SK-N-SH (cell line): Measurements from ENCODE around the gene NECAB2. TPM values are rescaled to one million over a fixed set of nuclear protein-coding genes. Genes with fewer than 3 reads are reported as not detected.

ENCODE experiments used
- CTCF ChIA-PET: fragments of 300-600, 350-600 bp; formaldehyde crosslinking; extraction: SDS; loops from one replicate; lab custom pipeline; 2021; lab: Yijun Ruan, JAX
- POLR2A ChIA-PET: fragments of 350-600 bp; sonication (Branson Sonifier 250); formaldehyde crosslinking; extraction: SDS; loops from one replicate; lab custom pipeline; 2020; ENCODE audit warnings: antibody characterized with exemption, inconsistent platforms; lab: Yijun Ruan, JAX
- DNase-seq: peaks from one replicate; pipeline ENCODE4 v3.0.0; 2012
- H2AFZ ChIP-seq: fragments of 200-600 bp; sonication (generic); 2 replicates; pipeline ENCODE4 v1.8.1; 2016; ENCODE audit warnings: antibody characterized with exemption, mild to moderate bottlenecking, low read depth
- H3F3A ChIP-seq: fragments of 200-600 bp; sonication (generic); replicated peaks from 2 replicates; pipeline ENCODE3; 2016; ENCODE audit warnings: antibody characterized with exemption, mild to moderate bottlenecking; ENCODE audit not compliant: insufficient read depth
- H3K27ac ChIP-seq, 2 experiments: fragments of 200-500 bp in 1 of 2; fragments of 200-600 bp in 1 of 2; sonication (Bioruptor generic) in 1 of 2; sonication (generic), shearing (Covaris generic) in 1 of 2; 2 replicates each; pipeline versions ENCODE4 v1.5.1 to v1.6.1; 2014 to 2016; ENCODE audit warnings: low read depth in 2 of 2, inconsistent platforms in 1 of 2, low read length in 1 of 2, mild to moderate bottlenecking in 1 of 2, mixed read lengths in 1 of 2
- H3K27me3 ChIP-seq: fragments of 200-600 bp; sonication (generic), shearing (Covaris generic); 2 replicates; pipeline ENCODE4 v1.6.1; 2016; ENCODE audit warnings: mixed run types; ENCODE audit not compliant: insufficient read depth
- H3K36me3 ChIP-seq, 2 experiments: fragments of 200-500 bp in 1 of 2; fragments of 200-600 bp in 1 of 2; sonication (Bioruptor generic) in 1 of 2; sonication (generic) in 1 of 2; replicated peaks in 1 of 2; 2 replicates each; pipeline versions ENCODE3 to v1.5.1; 2014 to 2016; ENCODE audit warnings: low read length in 1 of 2, mild to moderate bottlenecking in 1 of 2; ENCODE audit not compliant: insufficient read depth in 2 of 2, control insufficient read depth in 1 of 2
- H3K4me1 ChIP-seq, 2 experiments: fragments of 200-500 bp in 1 of 2; fragments of 200-600 bp in 1 of 2; sonication (Bioruptor generic) in 1 of 2; sonication (generic), shearing (Covaris generic) in 1 of 2; 2 replicates each; pipeline versions ENCODE4 v1.5.1 to v1.6.1; 2014 to 2016; ENCODE audit warnings: low read depth in 1 of 2, low read length in 1 of 2, mixed run types in 1 of 2; ENCODE audit not compliant: insufficient read depth in 2 of 2, control insufficient read depth in 1 of 2
- H3K4me2 ChIP-seq: fragments of 200-600 bp; sonication (generic), shearing (Covaris generic); 2 replicates; pipeline ENCODE4 v1.6.1; 2017; ENCODE audit warnings: mixed run types
- H3K4me3 ChIP-seq, 2 experiments: fragments of 200-500 bp in 1 of 2; fragments of 200-600 bp in 1 of 2; sonication (Bioruptor generic) in 1 of 2; sonication (generic), shearing (Covaris generic) in 1 of 2; 2 replicates each; pipeline versions ENCODE4 v1.5.1 to v1.8.1; 2014 to 2016; ENCODE audit warnings: low read depth in 2 of 2, inconsistent platforms in 1 of 2, low read length in 1 of 2, mild to moderate bottlenecking in 1 of 2, mixed read lengths in 1 of 2, moderate library complexity in 1 of 2
- H3K79me2 ChIP-seq: fragments of 200-600 bp; sonication (generic); 2 replicates; pipeline ENCODE4 v1.8.1; 2017; ENCODE audit warnings: mild to moderate bottlenecking; ENCODE audit not compliant: insufficient read depth
- H3K9ac ChIP-seq: fragments of 200-600 bp; sonication (generic); 2 replicates; pipeline ENCODE4 v1.6.1; 2017; ENCODE audit warnings: mixed run types
- H3K9me2 ChIP-seq: fragments of 200-600 bp; sonication (generic); 2 replicates; pipeline ENCODE4 v1.6.1; 2017; ENCODE audit warnings: mixed run types
- H3K9me3 ChIP-seq: fragments of 200-600 bp; sonication (generic); 2 replicates; pipeline ENCODE4 v1.6.1; 2017; ENCODE audit warnings: mixed run types, mild to moderate bottlenecking, moderate library complexity
- H4K20me1 ChIP-seq: fragments of 200-600 bp; sonication (generic); 2 replicates; pipeline ENCODE4 v1.6.1; 2017; ENCODE audit warnings: mild to moderate bottlenecking, mixed run types; ENCODE audit not compliant: insufficient read depth
- EP300 ChIP-seq, 2 experiments: IDR thresholded peaks; 2 replicates each; pipeline versions ENCODE4 v1.4.0 to v1.6.1; 2012; ENCODE audit warnings: borderline replicate concordance in 1 of 2, low read depth in 1 of 2, low read length in 1 of 2
- FOXJ3 ChIP-seq: sonication (generic); formaldehyde crosslinking; IDR thresholded peaks from 2 replicates; pipeline ENCODE4 v1.5.1; 2020; ENCODE audit warnings: mild to moderate bottlenecking, missing genetic modification reagents
- FOXM1 ChIP-seq: IDR thresholded peaks from 2 replicates; pipeline ENCODE4 v1.4.0; 2012; ENCODE audit warnings: low read depth, mild to moderate bottlenecking
- MXI1 ChIP-seq: IDR thresholded peaks from 2 replicates; pipeline ENCODE4 v1.6.1; 2012; ENCODE audit warnings: mild to moderate bottlenecking, low read depth, low read length, improper control_type of control experiment
- NFIC ChIP-seq: IDR thresholded peaks from 2 replicates; pipeline ENCODE4 v1.4.0; 2012; ENCODE audit warnings: borderline replicate concordance
- NRF1 ChIP-seq: IDR thresholded peaks from 2 replicates; pipeline ENCODE4 v1.6.1; 2012; ENCODE audit warnings: low read depth, mild to moderate bottlenecking, low read length
- RAD21 ChIP-seq: IDR thresholded peaks from 2 replicates; pipeline ENCODE4 v1.6.1; 2012; ENCODE audit warnings: mild to moderate bottlenecking, low read length
- RFX5 ChIP-seq: IDR thresholded peaks from 2 replicates; pipeline ENCODE4 v1.6.1; 2012; ENCODE audit warnings: mild to moderate bottlenecking, improper control_type of control experiment, low read length
- WGBS: methylation state at CpG from one replicate; pipeline ENCODE4 v1.1.6; 2017; ENCODE audit warnings: low lambda C conversion rate; 5-methylcytosine and 5-hydroxymethylcytosine counted together
- polyA plus RNA-seq, 3 experiments: library from polyadenylated mRNA; depleted of rRNA; stranded (reverse); fragments of >200 nt; gene quantifications; 2 replicates each; pipeline ENCODE4 v1.2.3, GENCODE V29; 2012
- TF ChIP-seq, protein P1 (sequence below): fragments of 150-350 bp; IDR thresholded peaks from 2 replicates; pipeline ENCODE4 v1.6.1; 2016; ENCODE audit warnings: mild to moderate bottlenecking, low read depth, low read length
- TF ChIP-seq, protein P2 (sequence below): fragments of 200-600 bp; sonication (generic); IDR thresholded peaks from 2 replicates; pipeline ENCODE4 v1.6.1; 2017; ENCODE audit warnings: antibody characterized with exemption, mild to moderate bottlenecking, moderate library complexity
- TF ChIP-seq, protein P3 (sequence below): IDR thresholded peaks from 2 replicates; pipeline ENCODE4; 2012

Gene NECAB2
- polyA plus RNA-seq, 1 of the 3 experiments (the other 2 are of a cell fraction), result 0.58 TPM

DNA sequence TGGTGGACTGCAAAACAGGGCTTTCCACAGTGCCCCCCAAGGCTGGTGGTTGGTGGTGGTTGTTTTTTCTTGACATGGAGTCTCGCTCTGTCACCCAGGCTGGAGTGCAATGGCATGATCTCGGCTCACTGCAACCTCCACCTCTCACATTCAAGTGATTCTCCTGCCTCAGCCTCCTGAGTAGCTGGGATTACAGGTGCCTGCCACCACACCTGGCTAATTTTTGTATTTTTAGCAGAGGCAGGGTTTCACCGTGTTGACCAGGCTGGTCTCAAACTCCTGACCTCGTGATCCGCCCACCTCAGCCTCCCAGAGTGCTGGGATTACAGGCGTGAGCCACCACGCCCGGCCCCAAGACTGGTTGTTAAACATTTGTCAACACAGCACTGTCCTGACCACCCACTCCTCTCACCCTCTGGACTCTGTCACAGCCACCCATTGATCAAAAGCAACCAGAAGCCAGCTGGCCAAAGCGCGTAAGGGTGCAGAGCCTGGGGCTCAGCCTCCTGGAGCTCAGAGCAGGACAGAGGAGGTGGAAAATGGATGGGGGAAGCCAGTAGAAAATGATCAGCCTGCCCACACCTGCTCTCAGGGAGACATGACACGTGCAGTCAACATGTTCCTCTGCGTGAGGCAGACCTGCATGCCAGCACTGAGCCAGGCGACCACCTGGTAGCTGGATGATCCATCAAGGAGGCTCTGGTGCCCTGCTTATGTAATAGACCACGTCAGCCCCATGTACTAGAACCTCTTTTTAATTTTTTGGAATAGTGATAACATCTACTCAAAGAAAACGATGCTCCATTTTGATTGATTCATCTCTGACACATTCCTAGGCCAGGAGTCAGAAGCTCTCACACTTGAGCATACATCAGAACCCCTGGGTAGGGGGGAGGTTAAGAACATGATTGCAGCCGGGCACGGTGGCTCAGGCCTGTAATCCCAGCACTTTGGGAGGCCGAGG, 29.8 kb upstream of the NECAB2 start:
- CTCF ChIA-PET, result interaction anchor here (1.0 to 4.5 kb wide), 3 partner anchors 12 to 19 kb away, joined by 3 to 33 read pairs (median 6); no protein-coding TSS in a partner anchor
- Histone ChIP-seq H3K4me1 (peaks cover 0 to 2% of the 10 kb centered on the region in 2 experiments; a peak in 1 of 4 replicates), H3K27ac (no peak overlapping the region)

DNA sequence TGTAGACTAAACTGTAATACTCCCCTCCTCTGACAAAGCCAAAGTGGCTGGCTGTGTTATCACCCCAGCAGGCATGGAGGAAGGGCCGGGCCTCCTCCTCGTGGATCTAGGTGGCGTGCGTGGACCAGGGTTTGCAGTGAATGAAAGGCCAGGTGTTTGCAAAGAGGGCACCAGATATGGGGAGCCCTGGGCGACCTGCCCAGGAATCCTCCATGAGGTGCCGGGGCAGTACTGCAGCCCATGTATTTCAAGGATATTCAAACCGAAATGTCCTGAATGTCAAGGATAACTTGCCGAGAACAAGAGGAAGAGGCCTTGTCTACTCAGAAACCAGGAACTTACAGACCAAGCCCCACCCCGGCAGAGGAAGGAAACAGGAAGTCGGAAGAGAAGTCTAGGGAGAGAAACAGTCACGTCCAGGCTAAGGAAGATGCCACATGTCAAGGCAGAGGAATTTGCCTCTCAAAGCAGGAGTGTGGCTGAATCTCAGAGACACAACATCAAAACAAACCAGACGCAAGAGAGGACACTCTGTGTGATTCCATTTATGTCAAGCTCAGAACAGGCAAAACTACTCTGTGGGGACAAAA, 28.7 kb upstream of the NECAB2 start:
- WGBS, result 87% methylated on average over 11 of the region's 12 CpGs
- CTCF ChIA-PET, result interaction anchor here (1.0 to 1.8 kb wide), 2 partner anchors 15 to 17 kb away, joined by 6 read pairs; partner anchors contain the start of gene OSGIN1
- Histone ChIP-seq H3K79me2 (no peaks in the 10 kb centered on the region), H3K27ac (no peak overlapping the region), H3K36me3 (no peaks in the 10 kb centered on the region), H3K4me2 (no peak overlapping the region), H3K4me3 (no peak overlapping the region), H3K9me3 (no peaks in the 10 kb centered on the region), H2AFZ (no peak overlapping the region), H3K9ac (no peak overlapping the region), H3K9me2 (no peaks in the 10 kb centered on the region), H4K20me1 (no peaks in the 10 kb centered on the region), H3F3A (no peaks in the 10 kb centered on the region), H3K27me3 (no peaks in the 10 kb centered on the region), H3K4me1 (peaks cover 0 to 2% of the 10 kb centered on the region in 2 experiments; a peak in 1 of 4 replicates)
- TF ChIP-seq, protein P1, sequence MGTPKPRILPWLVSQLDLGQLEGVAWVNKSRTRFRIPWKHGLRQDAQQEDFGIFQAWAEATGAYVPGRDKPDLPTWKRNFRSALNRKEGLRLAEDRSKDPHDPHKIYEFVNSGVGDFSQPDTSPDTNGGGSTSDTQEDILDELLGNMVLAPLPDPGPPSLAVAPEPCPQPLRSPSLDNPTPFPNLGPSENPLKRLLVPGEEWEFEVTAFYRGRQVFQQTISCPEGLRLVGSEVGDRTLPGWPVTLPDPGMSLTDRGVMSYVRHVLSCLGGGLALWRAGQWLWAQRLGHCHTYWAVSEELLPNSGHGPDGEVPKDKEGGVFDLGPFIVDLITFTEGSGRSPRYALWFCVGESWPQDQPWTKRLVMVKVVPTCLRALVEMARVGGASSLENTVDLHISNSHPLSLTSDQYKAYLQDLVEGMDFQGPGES, result no peak
- DNase-seq, result no peak
- POLR2A ChIA-PET, result no interaction called here

More for the DNA sequence above, 29.8 kb upstream of the NECAB2 start:
- Histone ChIP-seq H3K27me3 (no peaks in the 10 kb centered on the region), H3K4me2 (no peak overlapping the region), H3K36me3 (no peaks in the 10 kb centered on the region), H3K9me3 (no peaks in the 10 kb centered on the region), H3K9ac (no peak overlapping the region), H3K9me2 (no peaks in the 10 kb centered on the region), H3K4me3 (no peak overlapping the region), H3F3A (no peaks in the 10 kb centered on the region), H4K20me1 (no peaks in the 10 kb centered on the region), H2AFZ (no peak overlapping the region), H3K79me2 (no peaks in the 10 kb centered on the region)
- 86% methylated on average over 18 of the region's 18 CpGs for WGBS
- no peak for DNase-seq
- TF ChIP-seq RFX5 (no peak), NFIC (no peak), FOXM1 (no peak), MXI1 (no peak), RAD21 (no peak), NRF1 (no peak), EP300 (IDR thresholded peaks at IDR 0.05; ENCODE audit: borderline replicate concordance in 1 of 2, low read depth in 1 of 2, low read length in 1 of 2) (no peak), FOXJ3 (no peak)
- TF ChIP-seq, protein P2, sequence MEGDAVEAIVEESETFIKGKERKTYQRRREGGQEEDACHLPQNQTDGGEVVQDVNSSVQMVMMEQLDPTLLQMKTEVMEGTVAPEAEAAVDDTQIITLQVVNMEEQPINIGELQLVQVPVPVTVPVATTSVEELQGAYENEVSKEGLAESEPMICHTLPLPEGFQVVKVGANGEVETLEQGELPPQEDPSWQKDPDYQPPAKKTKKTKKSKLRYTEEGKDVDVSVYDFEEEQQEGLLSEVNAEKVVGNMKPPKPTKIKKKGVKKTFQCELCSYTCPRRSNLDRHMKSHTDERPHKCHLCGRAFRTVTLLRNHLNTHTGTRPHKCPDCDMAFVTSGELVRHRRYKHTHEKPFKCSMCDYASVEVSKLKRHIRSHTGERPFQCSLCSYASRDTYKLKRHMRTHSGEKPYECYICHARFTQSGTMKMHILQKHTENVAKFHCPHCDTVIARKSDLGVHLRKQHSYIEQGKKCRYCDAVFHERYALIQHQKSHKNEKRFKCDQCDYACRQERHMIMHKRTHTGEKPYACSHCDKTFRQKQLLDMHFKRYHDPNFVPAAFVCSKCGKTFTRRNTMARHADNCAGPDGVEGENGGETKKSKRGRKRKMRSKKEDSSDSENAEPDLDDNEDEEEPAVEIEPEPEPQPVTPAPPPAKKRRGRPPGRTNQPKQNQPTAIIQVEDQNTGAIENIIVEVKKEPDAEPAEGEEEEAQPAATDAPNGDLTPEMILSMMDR, result no peak
- TF ChIP-seq, protein P3, sequence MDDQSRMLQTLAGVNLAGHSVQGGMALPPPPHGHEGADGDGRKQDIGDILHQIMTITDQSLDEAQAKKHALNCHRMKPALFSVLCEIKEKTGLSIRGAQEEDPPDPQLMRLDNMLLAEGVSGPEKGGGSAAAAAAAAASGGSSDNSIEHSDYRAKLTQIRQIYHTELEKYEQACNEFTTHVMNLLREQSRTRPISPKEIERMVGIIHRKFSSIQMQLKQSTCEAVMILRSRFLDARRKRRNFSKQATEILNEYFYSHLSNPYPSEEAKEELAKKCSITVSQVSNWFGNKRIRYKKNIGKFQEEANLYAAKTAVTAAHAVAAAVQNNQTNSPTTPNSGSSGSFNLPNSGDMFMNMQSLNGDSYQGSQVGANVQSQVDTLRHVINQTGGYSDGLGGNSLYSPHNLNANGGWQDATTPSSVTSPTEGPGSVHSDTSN, result no peak
- POLR2A ChIA-PET, result no interaction called here
